Trophoblast cell (in vitro differentiated cells and primary cell): ENCODE data around the gene SAP30BP.

Experiments used
- DNase-seq, 2 donors: peaks; one replicate each; pipeline ENCODE4 v3.0.0-alpha.2; 2016
- H2AFZ ChIP-seq: 2 replicates; pipeline ENCODE4 v1.6.1; 2013; ENCODE audit warnings: low read length, moderate library complexity, mild to moderate bottlenecking; ENCODE audit not compliant: insufficient read depth, poor library complexity
- H2AK5ac ChIP-seq: 2 replicates; pipeline ENCODE4 v1.6.1; 2013; ENCODE audit warnings: mild to moderate bottlenecking, low read length
- H2BK120ac ChIP-seq: 2 replicates; pipeline ENCODE4 v1.6.1; 2013; ENCODE audit warnings: low read length, mild to moderate bottlenecking, moderate library complexity; ENCODE audit not compliant: insufficient read depth, poor library complexity
- H2BK12ac ChIP-seq: 2 replicates; pipeline ENCODE4 v1.6.1; 2013; ENCODE audit warnings: mild to moderate bottlenecking, low read length, moderate library complexity
- H2BK5ac ChIP-seq: 2 replicates; pipeline ENCODE4 v1.6.1; 2013; ENCODE audit warnings: low read length, low read depth, moderate library complexity, mild to moderate bottlenecking; ENCODE audit not compliant: poor library complexity
- H3K14ac ChIP-seq: 2 replicates; pipeline ENCODE4 v1.6.1; 2013; ENCODE audit warnings: mild to moderate bottlenecking, low read length
- H3K18ac ChIP-seq: 2 replicates; pipeline ENCODE4 v1.6.1; 2013; ENCODE audit warnings: mild to moderate bottlenecking, low read length
- H3K23ac ChIP-seq: 2 replicates; pipeline ENCODE4 v1.6.1; 2013; ENCODE audit warnings: low read length
- H3K27ac ChIP-seq: 2 replicates; pipeline ENCODE4 v1.5.1; 2013; ENCODE audit warnings: low read depth, mild to moderate bottlenecking, inconsistent platforms, low read length, moderate library complexity
- H3K27me3 ChIP-seq: 2 replicates; pipeline ENCODE4 v1.6.1; 2013; ENCODE audit warnings: inconsistent platforms, mild to moderate bottlenecking, low read length, moderate library complexity; ENCODE audit not compliant: insufficient read depth
- H3K36me3 ChIP-seq, 2 experiments: 1 replicate in 1 of 2; 2 replicates in 1 of 2; pipeline ENCODE4 v1.6.1; 2013; ENCODE audit warnings: low read length in 2 of 2, mild to moderate bottlenecking in 2 of 2, moderate library complexity in 1 of 2; ENCODE audit not compliant: insufficient read depth in 2 of 2, control insufficient read depth in 1 of 2
- H3K4ac ChIP-seq: 2 replicates; pipeline ENCODE4 v1.6.1; 2013; ENCODE audit warnings: low read depth, mild to moderate bottlenecking, low read length, moderate library complexity
- H3K4me1 ChIP-seq, 2 experiments: 1 replicate in 1 of 2; 2 replicates in 1 of 2; pipeline ENCODE4 v1.6.1; 2013; ENCODE audit warnings: low read length in 2 of 2, mild to moderate bottlenecking in 2 of 2, moderate library complexity in 1 of 2; ENCODE audit not compliant: insufficient read depth in 2 of 2, control insufficient read depth in 1 of 2
- H3K4me2 ChIP-seq: 2 replicates; pipeline ENCODE4 v1.6.1; 2013; ENCODE audit warnings: inconsistent platforms, mild to moderate bottlenecking, low read length, moderate library complexity
- H3K4me3 ChIP-seq: 2 replicates; pipeline ENCODE4 v1.5.1; 2013; ENCODE audit warnings: mild to moderate bottlenecking, low read depth, low read length, inconsistent platforms
- H3K79me1 ChIP-seq: one replicate; pipeline ENCODE4 v1.6.1; 2013; ENCODE audit warnings: low read length
- H3K79me2 ChIP-seq: 2 replicates; pipeline ENCODE4 v1.6.1; 2013; ENCODE audit warnings: low read length, mild to moderate bottlenecking; ENCODE audit not compliant: control insufficient read depth, insufficient read depth, poor library complexity
- H3K9ac ChIP-seq: 2 replicates; pipeline ENCODE4 v1.6.1; 2013; ENCODE audit warnings: mild to moderate bottlenecking, low read length
- H3K9me3 ChIP-seq: 2 replicates; pipeline ENCODE4 v1.6.1; 2013; ENCODE audit warnings: low read depth, mild to moderate bottlenecking, control low read depth, inconsistent platforms, low read length; ENCODE audit not compliant: insufficient read depth
- H4K12ac ChIP-seq: 2 replicates; pipeline ENCODE4 v1.6.1; 2013; ENCODE audit warnings: low read depth, mild to moderate bottlenecking, low read length, moderate library complexity
- H4K8ac ChIP-seq: 2 replicates; pipeline ENCODE4 v1.6.1; 2013; ENCODE audit warnings: low read depth, mild to moderate bottlenecking, low read length, moderate library complexity
- H4K91ac ChIP-seq: one replicate; pipeline ENCODE4 v1.6.1; 2013; ENCODE audit warnings: low read depth, mild to moderate bottlenecking, low read length, moderate library complexity
- WGBS: extraction: QIAGEN DNeasy Blood & Tissue Kit; methylation state at CpG from one replicate; pipeline ENCODE4 v1.1.7; 2013; ENCODE audit warnings: missing lambda C conversion rate; ENCODE audit not compliant: insufficient read length, insufficient coverage; ENCODE audit errors: extremely low coverage; 5-methylcytosine and 5-hydroxymethylcytosine counted together

Gene SAP30BP

DNA sequence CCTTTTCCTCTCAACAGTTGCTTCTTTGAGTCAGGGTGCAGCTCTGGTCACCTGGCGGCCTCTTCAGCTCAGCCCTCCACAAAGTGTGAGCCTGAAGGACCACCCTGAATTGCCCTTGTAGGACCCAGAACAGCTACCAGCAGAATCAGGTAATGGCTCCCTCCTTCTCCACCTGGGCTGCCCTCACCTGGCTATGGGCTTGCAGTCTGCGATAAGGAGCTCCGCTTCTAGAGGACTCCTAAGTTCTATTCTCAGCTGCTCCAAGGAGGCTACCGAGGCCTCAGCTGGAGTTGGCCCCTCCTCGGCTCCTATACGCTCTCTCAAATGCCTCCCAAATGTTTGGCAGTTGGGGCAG, 20.5 kb upstream of the SAP30BP start:
- peak overlapping the region; percentile 62 for H2BK120ac ChIP-seq
- peaks cover 11 to 18% of the 10 kb centered on the region in 2 experiments for H3K36me3 ChIP-seq
- H3K14ac ChIP-seq: peak overlapping the region; percentile 52

DNA sequence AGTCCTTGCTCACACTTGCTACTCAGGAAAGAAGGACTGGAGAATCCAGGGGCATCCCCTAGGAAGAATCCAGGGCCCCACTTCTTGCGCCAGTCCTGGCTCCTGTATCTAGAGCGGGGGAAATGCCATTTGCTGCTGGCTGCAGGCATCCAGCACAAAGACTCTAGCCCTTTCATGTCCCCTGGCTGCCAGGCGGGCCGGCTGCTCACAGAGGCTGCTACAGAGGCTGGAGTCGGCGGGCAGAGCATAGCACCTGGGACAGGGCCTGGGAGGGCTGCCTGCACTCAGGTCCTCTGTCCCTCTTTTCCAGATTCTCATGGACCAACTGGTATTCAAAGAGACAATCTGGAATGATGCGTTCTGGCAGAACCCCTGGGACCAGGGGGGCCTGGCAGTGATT, 20.1 kb upstream of the SAP30BP start:
- no peak overlapping the region for H3K4me3 ChIP-seq
- H3K14ac ChIP-seq: no peak overlapping the region
- peaks cover 2% of the 10 kb centered on the region for H3K79me2 ChIP-seq
- no peak overlapping the region for H3K9ac ChIP-seq
- WGBS: no CpG with 5 or more reads among the region's 7 CpGs
- H3K18ac ChIP-seq: no peak overlapping the region
- H3K9me3 ChIP-seq: no peaks in the 10 kb centered on the region
- no peak overlapping the region for H2AFZ ChIP-seq
- peaks cover 32 to 36% of the 10 kb centered on the region in 2 experiments for H3K4me1 ChIP-seq
- no peak overlapping the region for H4K8ac ChIP-seq
- H3K27me3 ChIP-seq: no peaks in the 10 kb centered on the region
- H4K91ac ChIP-seq: peak overlapping the region; percentile 72
- peak overlapping the region; percentile 1 for H2BK12ac ChIP-seq
- H3K23ac ChIP-seq: no peak overlapping the region
- no peak overlapping the region for H3K4me2 ChIP-seq
- H3K4ac ChIP-seq: no peak overlapping the region
- H4K12ac ChIP-seq: no peak overlapping the region
- H2AK5ac ChIP-seq: no peak overlapping the region
- H3K79me1 ChIP-seq: peaks cover 24% of the 10 kb centered on the region
- H2BK120ac ChIP-seq: peak overlapping the region; percentile 4
- H3K27ac ChIP-seq: peak overlapping the region; percentile 98
- peak in 1 of 2 donors; percentile 56 for DNase-seq
- H2BK5ac ChIP-seq: no peak overlapping the region
- peaks cover 11 to 18% of the 10 kb centered on the region in 2 experiments for H3K36me3 ChIP-seq

More for the DNA sequence above, 20.5 kb upstream of the SAP30BP start:
- Histone ChIP-seq H2BK12ac (peak overlapping the region; percentile 58), H3K27ac (peak overlapping the region; percentile 98), H3K9me3 (no peaks in the 10 kb centered on the region), H3K4ac (peak overlapping the region; percentile 7), H4K12ac (no peak overlapping the region), H3K4me3 (no peak overlapping the region), H3K27me3 (no peaks in the 10 kb centered on the region), H3K23ac (no peak overlapping the region), H3K4me2 (peak overlapping the region; percentile 2), H4K91ac (peak overlapping the region; percentile 72), H2AK5ac (peak overlapping the region; percentile 5), H3K9ac (no peak overlapping the region), H3K79me1 (peaks cover 25% of the 10 kb centered on the region), H2BK5ac (peak overlapping the region; percentile 52), H3K4me1 (peaks cover 35 to 39% of the 10 kb centered on the region in 2 experiments), H2AFZ (no peak overlapping the region), H3K18ac (peak overlapping the region; percentile 15), H4K8ac (peak overlapping the region; percentile 34), H3K79me2 (peaks cover 2% of the 10 kb centered on the region)
- DNase-seq: peak in 1 of 2 donors; percentile 48
- WGBS: no CpG with 5 or more reads among the region's 6 CpGs

DNA sequence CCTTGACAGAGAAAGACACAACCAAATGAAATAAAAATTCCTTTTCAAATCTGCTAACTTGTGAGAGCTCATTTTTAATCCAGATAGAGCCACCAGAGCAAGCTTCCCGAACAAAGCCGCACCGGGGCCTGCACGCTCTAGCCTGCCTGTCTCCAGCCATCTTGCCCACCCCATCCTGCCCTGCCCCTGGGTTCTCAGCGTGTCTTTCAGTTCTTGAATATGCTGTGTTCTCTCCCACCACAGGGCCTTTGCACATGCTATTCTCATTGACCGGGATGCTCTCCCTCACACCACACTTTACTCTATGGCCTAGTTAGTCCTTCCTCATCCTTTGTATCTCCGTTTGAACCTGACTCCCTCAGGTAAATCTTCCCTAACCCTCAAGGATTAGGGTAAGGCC, 19.2 kb upstream of the SAP30BP start:
- Histone ChIP-seq H3K9me3 (no peaks in the 10 kb centered on the region), H3K36me3 (peaks cover 14 to 22% of the 10 kb centered on the region in 2 experiments), H3K4me2 (no peak overlapping the region), H2BK5ac (no peak overlapping the region), H3K79me1 (peaks cover 20% of the 10 kb centered on the region), H3K4me1 (peaks cover 26 to 29% of the 10 kb centered on the region in 2 experiments), H2BK12ac (no peak overlapping the region), H3K14ac (no peak overlapping the region), H2AK5ac (no peak overlapping the region), H2BK120ac (no peak overlapping the region), H3K27me3 (no peaks in the 10 kb centered on the region), H3K27ac (no peak overlapping the region), H3K23ac (no peak overlapping the region), H3K9ac (no peak overlapping the region), H3K79me2 (peaks cover 2% of the 10 kb centered on the region), H4K8ac (no peak overlapping the region), H3K4me3 (no peak overlapping the region), H2AFZ (no peak overlapping the region), H3K18ac (no peak overlapping the region), H3K4ac (no peak overlapping the region), H4K91ac (no peak overlapping the region), H4K12ac (no peak overlapping the region)
- WGBS: no CpG with 5 or more reads among the region's 7 CpGs
- no peak for DNase-seq

DNA sequence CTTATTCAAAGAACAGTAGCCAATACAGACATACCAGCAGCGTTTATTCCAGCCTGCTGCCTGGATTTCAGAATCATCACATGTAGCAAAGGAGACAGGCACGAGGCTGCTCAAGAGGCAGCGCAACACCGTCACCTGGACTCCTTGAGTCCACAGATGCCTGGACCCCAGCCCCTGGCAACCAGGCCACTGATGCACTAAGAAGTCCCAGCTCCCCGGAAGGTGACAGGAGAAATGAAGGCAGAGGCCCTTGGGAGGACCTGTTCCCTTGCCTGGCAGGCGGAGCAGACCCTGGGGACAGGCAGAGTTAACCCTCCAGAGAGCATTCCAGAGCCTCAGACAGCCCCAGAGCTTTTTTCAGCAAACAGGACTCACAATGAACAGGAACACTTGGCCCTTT, 17.5 kb upstream of the SAP30BP start:
- peaks cover 11% of the 10 kb centered on the region for H3K79me1 ChIP-seq
- no peak overlapping the region for H3K4ac ChIP-seq
- H3K4me2 ChIP-seq: no peak overlapping the region
- H3K27me3 ChIP-seq: no peaks in the 10 kb centered on the region
- H4K12ac ChIP-seq: no peak overlapping the region
- H3K9me3 ChIP-seq: no peaks in the 10 kb centered on the region
- no CpG with 5 or more reads among the region's 6 CpGs for WGBS
- no peak overlapping the region for H3K4me3 ChIP-seq
- no peak overlapping the region for H4K8ac ChIP-seq
- no peak overlapping the region for H2AFZ ChIP-seq
- no peak overlapping the region for H3K23ac ChIP-seq
- peak overlapping the region; percentile 16 for H2BK12ac ChIP-seq
- H4K91ac ChIP-seq: no peak overlapping the region
- no peak overlapping the region for H3K14ac ChIP-seq
- H2AK5ac ChIP-seq: no peak overlapping the region
- H3K36me3 ChIP-seq: peaks cover 14 to 22% of the 10 kb centered on the region in 2 experiments
- H3K27ac ChIP-seq: no peak overlapping the region
- no peak for DNase-seq
- no peak overlapping the region for H3K9ac ChIP-seq
- H3K79me2 ChIP-seq: peaks cover 2% of the 10 kb centered on the region
- no peak overlapping the region for H2BK120ac ChIP-seq
- no peak overlapping the region for H3K18ac ChIP-seq
- H3K4me1 ChIP-seq: peaks cover 16 to 21% of the 10 kb centered on the region in 2 experiments
- H2BK5ac ChIP-seq: no peak overlapping the region
